ENCODE data around the gene MYEOV.

The MYEOV gene

GRCh38 chr11:69293819-69294505 is at the start of gene MYEOV:
Gene MYEOV, plus strand, starts transcription at chr11:69294155. Its CDS starts 1,200 bp downstream, at chr11:69295355.
- peak; percentile 23 for DNase-seq

DNA sequence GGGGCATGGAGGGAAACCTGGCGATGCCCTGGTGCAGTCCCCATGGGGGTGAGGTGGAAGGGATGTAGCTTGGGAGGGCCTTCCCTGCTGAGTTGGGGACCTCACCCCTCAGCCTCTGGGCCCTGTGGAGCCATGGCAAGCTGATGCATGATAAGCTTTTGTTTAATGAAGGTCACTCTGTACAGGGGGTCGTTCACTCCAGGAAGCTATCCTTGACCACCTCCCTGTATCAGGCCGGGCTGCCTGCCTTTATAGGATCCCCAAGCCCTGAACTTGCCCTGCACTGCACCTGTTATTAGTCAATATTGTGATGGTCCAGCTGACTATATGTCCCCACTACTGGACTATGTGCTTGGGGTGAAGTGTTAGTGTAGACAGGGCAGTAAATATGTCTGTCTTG is 49.7 kb upstream of the MYEOV start:
- no peak for DNase-seq

DNA sequence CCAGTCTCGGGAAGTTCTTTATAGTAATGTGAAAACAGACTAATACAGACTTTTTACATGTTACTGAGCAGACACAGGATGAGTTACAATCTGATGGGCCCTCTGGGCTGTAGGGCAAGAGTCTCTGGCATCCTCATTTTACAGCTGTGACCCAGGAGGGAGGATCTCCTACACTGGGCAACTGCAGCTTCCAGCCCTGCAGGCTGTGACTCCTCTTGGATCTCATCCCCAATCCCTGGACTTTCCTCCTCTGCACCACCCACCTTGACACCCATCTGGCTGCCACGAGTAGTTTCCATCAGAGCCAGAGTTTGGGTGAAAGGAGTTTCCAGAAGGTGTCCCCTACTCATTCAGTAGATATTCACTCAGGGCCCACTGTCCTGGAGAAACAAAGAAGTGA is 48.9 kb upstream of the MYEOV start:
- DNase-seq, result no peak

GRCh38 chr11:69245491-69246345 is 48.2 kb upstream of the MYEOV start:
- DNase-seq, result no peak

- no peak for DNase-seq
These were observed 44.4 kb upstream of the MYEOV start for GRCh38 chr11:69249311-69250185.

DNA sequence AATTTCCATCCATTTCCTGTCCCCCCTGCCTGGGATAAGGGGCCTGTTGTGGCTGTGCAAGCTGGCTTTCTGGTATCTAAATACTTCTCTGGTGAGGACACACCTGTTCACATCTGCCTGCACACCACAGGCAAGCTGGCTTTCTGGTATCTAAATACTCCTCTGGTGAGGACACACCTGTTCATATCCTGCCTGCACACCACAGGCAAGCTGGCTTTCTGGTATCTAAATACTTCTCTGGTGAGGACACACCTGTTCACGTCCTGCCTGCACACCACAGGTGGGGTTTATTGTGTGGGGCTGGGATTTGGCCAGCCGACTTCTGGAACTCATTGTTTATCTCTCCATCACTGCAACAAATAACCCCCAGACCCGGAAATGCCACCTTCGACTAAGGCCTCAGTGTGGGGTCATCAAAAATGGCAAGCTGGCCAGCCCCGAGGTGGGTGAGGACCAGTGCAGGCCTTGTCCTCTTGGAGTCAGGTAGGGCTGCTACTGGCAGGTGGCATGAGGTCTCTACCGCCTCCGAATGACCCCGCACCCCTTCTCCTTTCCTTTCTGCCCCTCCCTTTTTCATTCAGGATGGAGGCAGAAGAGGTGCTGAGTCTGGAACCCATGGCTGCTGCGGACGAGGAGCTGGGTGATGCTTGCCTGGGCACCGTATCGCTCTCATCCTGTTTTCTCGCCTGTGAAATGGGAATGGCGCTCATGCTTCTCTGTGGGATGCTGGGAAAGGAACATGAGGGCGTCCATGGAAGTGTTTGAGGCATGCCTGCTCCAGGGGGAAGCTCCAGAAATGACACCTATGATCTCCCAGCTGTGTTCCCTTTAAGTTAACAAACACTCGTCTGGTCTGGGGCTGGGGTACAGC is 43.5 kb upstream of the MYEOV start:
- DNase-seq, result no peak

- no peak for DNase-seq
These were observed 42.9 kb upstream of the MYEOV start for GRCh38 chr11:69251057-69251393.

GRCh38 chr11:69251639-69252489 is 42.1 kb upstream of the MYEOV start:
- no peak for DNase-seq

- DNase-seq, result no peak
These were observed 41.5 kb upstream of the MYEOV start for GRCh38 chr11:69252490-69252837.

DNA sequence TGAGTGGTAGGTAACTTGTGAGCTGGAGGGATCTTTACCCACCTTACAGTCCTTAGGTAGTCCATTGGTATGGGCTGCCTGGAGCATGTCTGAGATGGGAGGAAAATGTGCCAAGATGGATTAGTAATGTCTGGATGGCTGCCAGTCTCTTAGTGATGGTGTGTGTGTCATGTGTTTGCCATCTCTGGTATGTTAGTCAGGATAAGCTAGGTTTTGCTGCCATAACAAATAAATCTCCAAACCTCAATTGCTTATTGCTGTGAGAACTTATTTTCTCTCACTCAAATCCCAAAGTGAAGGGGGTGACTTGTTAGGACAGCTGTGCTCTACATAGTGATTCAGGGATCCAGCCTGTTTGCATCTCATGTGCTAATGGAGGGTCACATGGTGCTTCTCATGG is 40.9 kb upstream of the MYEOV start:
- no peak for DNase-seq

GRCh38 chr11:69257134-69257533 is 36.8 kb upstream of the MYEOV start:
- DNase-seq, result no peak

DNA sequence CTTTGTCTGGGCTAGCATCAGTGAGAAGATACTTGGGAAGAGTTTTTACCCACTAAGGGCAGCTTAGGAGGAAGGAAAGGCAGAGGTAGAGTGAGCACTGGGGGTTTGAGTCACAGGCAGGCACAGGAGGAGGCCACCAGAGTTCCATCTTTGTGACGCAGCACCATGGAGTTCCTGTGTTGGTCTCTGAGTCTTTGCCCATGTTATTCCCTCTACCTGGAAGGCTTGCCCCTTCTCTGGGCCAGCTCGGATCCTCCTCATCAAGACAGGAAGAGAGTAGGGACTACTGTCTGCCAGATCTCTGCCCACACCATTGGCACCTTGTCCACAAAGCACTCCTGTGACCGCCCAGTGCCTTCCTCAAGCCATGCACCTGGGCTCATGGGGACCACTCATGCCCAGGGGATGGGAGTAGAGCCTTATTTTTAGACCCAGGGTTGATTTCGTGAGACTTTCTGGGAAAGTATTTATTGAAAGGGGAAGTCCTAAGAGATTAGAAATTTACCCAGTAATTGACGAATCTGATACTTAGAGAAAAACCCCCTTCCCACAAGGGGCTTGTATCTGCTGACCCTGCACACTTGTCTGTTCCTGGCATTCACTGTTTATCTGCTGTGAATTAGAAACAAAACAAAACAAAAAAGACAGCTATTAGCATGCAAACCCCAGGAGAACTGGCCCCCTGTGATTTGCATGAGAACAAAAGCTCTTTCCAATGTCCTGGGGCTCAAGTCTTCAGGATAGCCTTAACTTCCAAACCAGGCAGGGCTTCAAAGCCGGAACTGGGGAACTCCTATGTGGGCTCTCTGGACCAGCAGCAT is 35.9 kb upstream of the MYEOV start:
- DNase-seq, result no peak

GRCh38 chr11:69259096-69259495 is 34.9 kb upstream of the MYEOV start:
- no peak for DNase-seq

DNA sequence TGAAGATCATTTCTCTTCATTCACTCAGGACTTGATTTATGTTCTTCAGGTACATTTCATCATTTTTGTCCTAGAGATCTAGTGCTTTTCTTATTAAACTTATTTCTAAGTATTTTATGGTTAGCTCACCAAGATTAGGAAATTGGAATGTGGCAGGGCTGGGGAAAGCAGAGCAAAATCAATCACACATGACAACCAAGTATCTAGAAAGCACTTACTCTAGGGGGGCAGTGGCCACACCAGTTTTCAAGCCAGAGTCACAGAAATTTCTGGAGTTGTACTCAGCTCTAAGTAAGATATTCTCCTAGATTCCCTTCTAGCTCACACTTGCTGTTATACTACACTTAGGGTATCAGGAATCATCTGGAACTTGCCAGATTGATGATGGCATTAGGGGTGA is 33.3 kb upstream of the MYEOV start:
- no peak for DNase-seq

GRCh38 chr11:69261116-69261515 is 32.8 kb upstream of the MYEOV start:
- no peak for DNase-seq

- no peak for DNase-seq
These were observed 30.8 kb upstream of the MYEOV start for GRCh38 chr11:69262918-69263735.

GRCh38 chr11:69263736-69264052 is 30.3 kb upstream of the MYEOV start:
- no peak for DNase-seq

- no peak for DNase-seq
These were observed 29.5 kb upstream of the MYEOV start for GRCh38 chr11:69264486-69264885.

DNA sequence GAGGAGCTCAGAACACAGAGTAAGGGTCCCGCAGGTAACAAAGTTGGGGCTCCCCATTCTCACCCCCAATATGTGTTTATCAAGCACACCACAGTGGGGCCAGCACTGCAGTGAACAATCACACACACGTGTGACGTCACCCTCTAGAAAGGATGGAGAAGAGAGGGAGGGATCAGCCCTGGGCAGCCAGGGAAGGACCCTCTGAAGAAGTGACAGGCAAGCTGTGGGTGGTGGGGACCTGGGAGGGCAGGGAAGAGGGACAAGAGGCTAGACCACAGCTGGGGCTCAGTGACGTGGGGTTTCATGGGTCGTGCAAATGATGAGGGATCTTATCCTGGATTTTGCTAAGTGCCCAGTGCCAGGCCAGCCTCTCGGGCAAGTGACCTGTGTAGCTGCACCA is 28.7 kb upstream of the MYEOV start:
- DNase-seq, result no peak

Measured in CD4-positive, alpha-beta T cell treated with Interleukin-6 for 4 hours (primary cell).